Stimulated activated effector memory CD8-positive, alpha-beta T cell treated with anti-CD3 and anti-CD28 coated beads, Interleukin-12 subunit alpha, Interleukin-12 subunit beta, amount 100 ng/mL, for 72 hours (primary cell): Measurements from ENCODE around the gene KRTAP4-5.
"Not testable (repeated sequence)": the region's sequence is repeated elsewhere in the genome, so short reads cannot be mapped to it uniquely, and the experiment has no call there.

Experiments
- ATAC-seq: fragments of 150-1000 bp; cut with Tn5 transposase; 2 replicates; pipeline ENCODE4 v1.10.0; 2021
- DNase-seq, 2 donors: peaks; one replicate each; pipeline ENCODE4 v3.0.0; 2021 to 2022; ENCODE audit warnings: low spot score in 2 of 2
- H3K27ac Mint-ChIP-seq: one replicate; pipeline ENCODE4 v1.8.0; 2022; ENCODE audit warnings: mild to moderate bottlenecking, mixed read lengths
- H3K36me3 Mint-ChIP-seq: one replicate; pipeline ENCODE4 v1.8.0; 2022; ENCODE audit warnings: mild to moderate bottlenecking, mixed read lengths
- H3K4me1 Mint-ChIP-seq: one replicate; pipeline ENCODE4 v1.8.0; 2022; ENCODE audit warnings: mixed read lengths
- H3K4me3 Mint-ChIP-seq: one replicate; pipeline ENCODE4 v1.8.0; 2022; ENCODE audit warnings: mild to moderate bottlenecking, mixed read lengths
- H3K9me3 Mint-ChIP-seq: one replicate; pipeline ENCODE4 v1.8.0; 2022; ENCODE audit warnings: mixed read lengths

KRTAP4-5 gene

GRCh38 chr17:41126412-41126811, 23.2 kb downstream of the KRTAP4-5 start:
- Mint-ChIP-seq H3K4me3 (no peak overlapping the region), H3K4me1 (peaks cover 16% of the 10 kb centered on the region), H3K27ac (no peak overlapping the region), H3K36me3 (no peaks in the 10 kb centered on the region), H3K9me3 (no peaks in the 10 kb centered on the region)
- no peak for ATAC-seq
- DNase-seq = no peak

- ATAC-seq (no peak), DNase-seq (no peak)
- H3K4me1 Mint-ChIP-seq = peaks cover 23% of the 10 kb centered on the region
- no peak overlapping the region for H3K27ac Mint-ChIP-seq
- H3K9me3 Mint-ChIP-seq = no peaks in the 10 kb centered on the region
- H3K4me3 Mint-ChIP-seq = no peak overlapping the region
- no peaks in the 10 kb centered on the region for H3K36me3 Mint-ChIP-seq
Measured at GRCh38 chr17:41125064-41125463, 24.6 kb downstream of the KRTAP4-5 start.

GRCh38 chr17:41123991-41124371, 25.6 kb downstream of the KRTAP4-5 start, which contains the start of gene KRTAP4-12:
Gene KRTAP4-12 (minus strand): TSS chr17:41124182. CDS start chr17:41124122, 60 bp downstream.
- not testable (repeated sequence) for H3K4me3 Mint-ChIP-seq, H3K9me3 Mint-ChIP-seq, H3K36me3 Mint-ChIP-seq, H3K27ac Mint-ChIP-seq, DNase-seq
- ATAC-seq = peak; percentile 54
- H3K4me1 Mint-ChIP-seq = peaks cover 26% of the 10 kb centered on the region

- H3K4me1 Mint-ChIP-seq = peaks cover 26% of the 10 kb centered on the region
Measured at GRCh38 chr17:41123292-41123990, 26.2 kb downstream of the KRTAP4-5 start.

GRCh38 chr17:41121742-41122141, 27.9 kb downstream of the KRTAP4-5 start:
- DNase-seq (no peak), ATAC-seq (no peak)
- Mint-ChIP-seq H3K9me3 (no peaks in the 10 kb centered on the region), H3K27ac (no peak overlapping the region), H3K36me3 (no peaks in the 10 kb centered on the region), H3K4me3 (no peak overlapping the region), H3K4me1 (peaks cover 32% of the 10 kb centered on the region)

More at GRCh38 chr17:41123292-41123990, 26.2 kb downstream of the KRTAP4-5 start:
- DNase-seq, H3K9me3 Mint-ChIP-seq, H3K27ac Mint-ChIP-seq, H3K4me3 Mint-ChIP-seq, H3K36me3 Mint-ChIP-seq, ATAC-seq: not testable (repeated sequence)

GRCh38 chr17:41119696-41120690, 29.6 kb downstream of the KRTAP4-5 start:
- H3K4me1 Mint-ChIP-seq = peaks cover 37% of the 10 kb centered on the region
- not testable (repeated sequence) for H3K36me3 Mint-ChIP-seq, DNase-seq, H3K9me3 Mint-ChIP-seq, ATAC-seq, H3K4me3 Mint-ChIP-seq, H3K27ac Mint-ChIP-seq

GRCh38 chr17:41118721-41119120, 30.9 kb downstream of the KRTAP4-5 start:
- no peaks in the 10 kb centered on the region for H3K36me3 Mint-ChIP-seq
- DNase-seq = no peak
- ATAC-seq = no peak
- H3K27ac Mint-ChIP-seq = no peak overlapping the region
- H3K4me3 Mint-ChIP-seq = no peak overlapping the region
- H3K9me3 Mint-ChIP-seq = no peaks in the 10 kb centered on the region
- H3K4me1 Mint-ChIP-seq = peaks cover 30% of the 10 kb centered on the region

- H3K4me1 Mint-ChIP-seq = peaks cover 22% of the 10 kb centered on the region
- H3K9me3 Mint-ChIP-seq, DNase-seq, H3K36me3 Mint-ChIP-seq, ATAC-seq, H3K27ac Mint-ChIP-seq, H3K4me3 Mint-ChIP-seq: not testable (repeated sequence)
Measured at GRCh38 chr17:41117846-41118386, 31.7 kb downstream of the KRTAP4-5 start, which contains the start of gene KRTAP4-11. Gene KRTAP4-11 (minus strand): TSS chr17:41118373. CDS start chr17:41118315, 58 bp downstream.

GRCh38 chr17:41116297-41116696, 33.3 kb downstream of the KRTAP4-5 start:
- Mint-ChIP-seq H3K4me3 (no peak overlapping the region), H3K36me3 (no peaks in the 10 kb centered on the region), H3K4me1 (peaks cover 21% of the 10 kb centered on the region), H3K27ac (no peak overlapping the region), H3K9me3 (no peaks in the 10 kb centered on the region)
- ATAC-seq (no peak), DNase-seq (no peak)

- no peak for ATAC-seq
- H3K4me3 Mint-ChIP-seq = no peak overlapping the region
- H3K4me1 Mint-ChIP-seq = peaks cover under 1% of the 10 kb centered on the region
- no peak overlapping the region for H3K27ac Mint-ChIP-seq
- H3K36me3 Mint-ChIP-seq = no peaks in the 10 kb centered on the region
- no peak for DNase-seq
- no peaks in the 10 kb centered on the region for H3K9me3 Mint-ChIP-seq
Measured at GRCh38 chr17:41111151-41111885, 38.3 kb downstream of the KRTAP4-5 start.

- not testable (repeated sequence) for ATAC-seq, H3K27ac Mint-ChIP-seq, H3K4me3 Mint-ChIP-seq, DNase-seq, H3K9me3 Mint-ChIP-seq, H3K36me3 Mint-ChIP-seq, H3K4me1 Mint-ChIP-seq
Measured at GRCh38 chr17:41108728-41109386, 40.8 kb downstream of the KRTAP4-5 start.

- H3K9me3 Mint-ChIP-seq = no peaks in the 10 kb centered on the region
- no peaks in the 10 kb centered on the region for H3K4me1 Mint-ChIP-seq
- no peaks in the 10 kb centered on the region for H3K36me3 Mint-ChIP-seq
- ATAC-seq (no peak), DNase-seq (no peak)
- H3K27ac Mint-ChIP-seq = no peak overlapping the region
- no peak overlapping the region for H3K4me3 Mint-ChIP-seq
Measured at GRCh38 chr17:41107941-41108450, 41.6 kb downstream of the KRTAP4-5 start.

- not testable (repeated sequence) for H3K9me3 Mint-ChIP-seq, H3K4me1 Mint-ChIP-seq, DNase-seq, H3K36me3 Mint-ChIP-seq, ATAC-seq, H3K4me3 Mint-ChIP-seq, H3K27ac Mint-ChIP-seq
Measured at GRCh38 chr17:41105347-41105746, 44.3 kb downstream of the KRTAP4-5 start, which contains the start of gene KRTAP4-9. Gene KRTAP4-9 (plus strand): TSS chr17:41105389. CDS start chr17:41105389, 0 bp downstream.

- not testable (repeated sequence) for H3K9me3 Mint-ChIP-seq, DNase-seq, ATAC-seq
Measured at GRCh38 chr17:41104386-41105038, 45.1 kb downstream of the KRTAP4-5 start.

More at GRCh38 chr17:41104386-41105038, 45.1 kb downstream of the KRTAP4-5 start:
- H3K36me3 Mint-ChIP-seq, H3K4me1 Mint-ChIP-seq, H3K27ac Mint-ChIP-seq, H3K4me3 Mint-ChIP-seq: not testable (repeated sequence)
